ENCODE results near the gene LXN. TPM values are rescaled to one million over a fixed set of nuclear protein-coding genes. Genes with fewer than 3 reads are reported as not detected.

LXN gene
- total and polyA plus RNA-seq, 8 donors = 1.8 to 20.9 (median 13.9) TPM

- Histone ChIP-seq H3K27me3 (no peaks in the 10 kb centered on the region), H3K36me3 (peaks cover 35 to 93% (median 86%) of the 10 kb centered on the region in 4 donors), H3K4me1 (peaks cover 0 to 3% (median 0%) of the 10 kb centered on the region in 4 donors), H3K27ac (no peak overlapping the region), H3K4me3 (no peak overlapping the region), H3K9me3 (no peaks in the 10 kb centered on the region)
- WGBS, 5 donors = 57 to 69% (median 64%) methylated on average over 3 of the region's 3 CpGs
- intact Hi-C loops (cut with DNase I; ENCODE audit: low total_unique reads) = no loop called here
- peak in 1 of 2 donors; percentile 21 for DNase-seq
- TF ChIP-seq POLR2AphosphoS5 (IDR thresholded peaks at IDR 0.05) (no peak), POLR2A (IDR thresholded peaks at IDR 0.05) (no peak), EP300 (IDR thresholded peaks at IDR 0.05) (no peak), CTCF (IDR thresholded peaks at IDR 0.05) (no peak)
Measured at GRCh38 chr3:158652463-158652862, 20.0 kb downstream of the LXN start.

- Histone ChIP-seq H3K27ac (no peak overlapping the region), H3K27me3 (no peaks in the 10 kb centered on the region), H3K36me3 (peaks cover 35 to 95% (median 86%) of the 10 kb centered on the region in 4 donors), H3K9me3 (no peaks in the 10 kb centered on the region), H3K4me3 (no peak overlapping the region), H3K4me1 (peaks cover 0 to 16% (median 5%) of the 10 kb centered on the region in 4 donors)
- intact Hi-C loops (cut with DNase I; ENCODE audit: low total_unique reads) = no loop called here
- WGBS, 5 donors = 93 to 98% (median 96%) methylated on average over 2 of the region's 2 CpGs
- no peak for TF ChIP-seq POLR2A (IDR thresholded peaks at IDR 0.05)
- TF ChIP-seq EP300 (IDR thresholded peaks at IDR 0.05) = no peak
- TF ChIP-seq CTCF (IDR thresholded peaks at IDR 0.05) = no peak
- no peak for TF ChIP-seq POLR2AphosphoS5 (IDR thresholded peaks at IDR 0.05)
- DNase-seq = no peak
Measured at GRCh38 chr3:158651192-158651591, 21.3 kb downstream of the LXN start.

GRCh38 chr3:158649791-158650190 lies 22.7 kb downstream of the LXN start:
- Histone ChIP-seq H3K4me1 (peaks cover 7 to 29% (median 18%) of the 10 kb centered on the region in 4 donors), H3K4me3 (no peak overlapping the region), H3K36me3 (peaks cover 28 to 82% (median 73%) of the 10 kb centered on the region in 4 donors), H3K9me3 (no peaks in the 10 kb centered on the region), H3K27me3 (no peaks in the 10 kb centered on the region), H3K27ac (no peak overlapping the region)
- intact Hi-C loops (cut with DNase I; ENCODE audit: low total_unique reads) = no loop called here
- no peak for DNase-seq
- 41 to 74% (median 69%) methylated on average over 4 of the region's 4 CpGs for WGBS, 5 donors
- no peak for TF ChIP-seq CTCF (IDR thresholded peaks at IDR 0.05)
- no peak for TF ChIP-seq EP300 (IDR thresholded peaks at IDR 0.05)
- TF ChIP-seq POLR2A (IDR thresholded peaks at IDR 0.05) = no peak
- no peak for TF ChIP-seq POLR2AphosphoS5 (IDR thresholded peaks at IDR 0.05)

GRCh38 chr3:158644345-158644908 lies 28.0 kb downstream of the LXN start, which contains the start of gene GFM1:
GFM1 (plus strand) TSS chr3:158644527; CDS start chr3:158644635, 108 bp downstream.
- H3K27ac ChIP-seq = peak within 1 kb of the TSS; percentile 88 to 92 (median 88)
- TF ChIP-seq CTCF (IDR thresholded peaks at IDR 0.05) (peak in 5 of 7 experiments; percentile 65 to 89 (median 84)), POLR2AphosphoS5 (IDR thresholded peaks at IDR 0.05) (peak; percentile 74 to 93 (median 81)), POLR2A (IDR thresholded peaks at IDR 0.05) (no peak)

More at GRCh38 chr3:158644345-158644908, 28.0 kb downstream of the LXN start, which contains the start of gene GFM1:
- H3K36me3 ChIP-seq = peaks cover 8 to 30% (median 26%) of the 10 kb centered on the region in 4 donors
- DNase-seq = peak; percentile 95 to 98
- H3K4me1 ChIP-seq = peaks cover 7 to 33% (median 18%) of the 10 kb centered on the region in 4 donors
- intact Hi-C loops (cut with DNase I; ENCODE audit: low total_unique reads) = no loop called here
- 0 to 1% (median 0%) methylated on average over 42 of the region's 42 CpGs for WGBS, 5 donors
- peak within 1 kb of the TSS; percentile 81 to 95 (median 92) for H3K4me3 ChIP-seq
- H3K27me3 ChIP-seq = no peaks in the 10 kb centered on the region
- no peaks in the 10 kb centered on the region for H3K9me3 ChIP-seq

Data from stomach (tissue), 9 donors.